NCI-H526 (cell line): Measurements from ENCODE around the gene SLC48A1.

ENCODE experiments used
- DNase-seq, 2 experiments: peaks; one replicate each; lab custom pipeline; 2025; lab: John Stamatoyannopoulos, UW

SLC48A1 gene

GRCh38 chr12:47757840-47758583, 15.0 kb upstream of the SLC48A1 start:
- DNase-seq = no peak

- no peak for DNase-seq
Measured at GRCh38 chr12:47758584-47758833, 14.5 kb upstream of the SLC48A1 start.

- DNase-seq = peak; percentile 19 to 76
Measured at GRCh38 chr12:47758834-47759690, 14.0 kb upstream of the SLC48A1 start, which contains the start of gene RAPGEF3. Gene RAPGEF3 (minus strand): TSS chr12:47758880. CDS start chr12:47758556, 324 bp downstream.

GRCh38 chr12:47762850-47763465, 10.1 kb upstream of the SLC48A1 start:
- no peak for DNase-seq

GRCh38 chr12:47763481-47764346, 9.3 kb upstream of the SLC48A1 start:
- DNase-seq = no peak

GRCh38 chr12:47766502-47767215, 6.4 kb upstream of the SLC48A1 start:
- DNase-seq = no peak

GRCh38 chr12:47767216-47767724, 5.8 kb upstream of the SLC48A1 start:
- peak in 1 of 2 experiments; percentile 55 for DNase-seq

GRCh38 chr12:47768323-47768811, 4.7 kb upstream of the SLC48A1 start:
- no peak for DNase-seq

- DNase-seq = no peak
Measured at GRCh38 chr12:47769234-47770085, 3.6 kb upstream of the SLC48A1 start.

GRCh38 chr12:47770086-47770726, 2.8 kb upstream of the SLC48A1 start:
- no peak for DNase-seq

- DNase-seq = no peak
Measured at GRCh38 chr12:47771304-47771703, 1.7 kb upstream of the SLC48A1 start.

- no peak for DNase-seq
Measured at GRCh38 chr12:47772094-47772660, 861 bp upstream of the SLC48A1 start.

- DNase-seq = peak in 1 of 2 experiments; percentile 32
Measured at GRCh38 chr12:47772738-47773061, 338 bp upstream of the SLC48A1 start.

- no peak for DNase-seq
Measured at GRCh38 chr12:47773858-47774580, 981 bp downstream of the SLC48A1 start.

- no peak for DNase-seq
Measured at GRCh38 chr12:47774663-47775062, 1.6 kb downstream of the SLC48A1 start.

GRCh38 chr12:47775100-47775911, 2.3 kb downstream of the SLC48A1 start:
- no peak for DNase-seq

- no peak for DNase-seq
Measured at GRCh38 chr12:47776471-47777143, 3.6 kb downstream of the SLC48A1 start.
